Stimulated activated CD4-positive, alpha-beta T cell treated with anti-CD3 and anti-CD28 coated beads, Interleukin-2, amount 100 ng/mL, for 24 hours (primary cell): Measurements from ENCODE around the gene CDH16.
"Not testable (repeated sequence)": the region's sequence is repeated elsewhere in the genome, so short reads cannot be mapped to it uniquely, and the experiment has no call there.

Experiments used
- DNase-seq, 2 donors: peaks; one replicate each; pipeline ENCODE4 v3.0.0-alpha.2; 2020

The CDH16 gene

GRCh38 chr16:66918803-66919568 lies at the start of gene CDH16:
Gene CDH16 (minus strand): TSS chr16:66918885. CDS start chr16:66918065, 820 bp downstream.
- DNase-seq, result no peak

DNA sequence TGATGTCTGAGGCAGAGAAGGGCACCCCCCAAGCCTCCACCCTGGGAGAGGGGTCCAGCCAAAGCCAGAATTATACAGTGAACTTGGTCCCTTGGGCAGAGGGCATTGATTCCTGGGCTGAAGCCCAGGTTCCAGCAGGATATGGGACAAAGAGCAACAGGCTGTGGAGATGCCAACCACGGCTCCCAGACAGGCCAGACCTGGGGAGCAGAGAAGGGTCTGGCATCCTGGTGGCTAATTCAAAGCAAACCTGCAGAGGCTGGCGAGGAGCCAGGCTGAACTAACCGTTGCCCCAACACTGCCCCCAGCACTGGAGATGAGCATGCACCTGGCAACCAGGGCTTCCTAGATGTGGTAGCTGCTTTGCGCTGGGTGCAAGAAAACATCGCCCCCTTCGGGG lies 45.4 kb upstream of the CDH16 start:
- DNase-seq, result no peak

- DNase-seq, result no peak
These were observed 43.2 kb upstream of the CDH16 start for GRCh38 chr16:66961914-66962313.

GRCh38 chr16:66961065-66961744 lies 42.5 kb upstream of the CDH16 start, which contains the start of gene CES3:
Gene CES3 (plus strand): TSS chr16:66961266. CDS start chr16:66961308, 42 bp downstream.
- peak; percentile 71 to 76 for DNase-seq

DNA sequence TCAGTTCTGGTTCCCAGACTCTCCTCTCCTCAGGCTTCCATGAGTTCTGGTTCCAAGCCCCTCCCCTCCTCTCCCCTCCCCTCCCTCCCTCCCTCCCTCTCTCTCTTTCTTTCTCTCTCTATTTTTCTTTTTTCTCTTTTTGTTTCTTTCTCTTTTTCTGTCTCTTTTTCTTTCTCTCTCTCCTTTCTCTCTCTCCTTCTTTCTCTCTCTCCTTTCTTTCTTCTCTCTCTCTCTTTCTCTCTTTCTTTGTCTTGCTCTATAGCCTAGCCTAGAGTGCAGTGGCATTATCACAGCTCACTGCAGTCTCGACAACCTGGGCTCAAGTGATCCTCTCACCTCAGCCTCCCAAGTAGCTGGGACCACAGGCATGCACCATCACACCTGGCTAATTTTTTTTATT lies 41.6 kb upstream of the CDH16 start:
- DNase-seq, result no peak

DNA sequence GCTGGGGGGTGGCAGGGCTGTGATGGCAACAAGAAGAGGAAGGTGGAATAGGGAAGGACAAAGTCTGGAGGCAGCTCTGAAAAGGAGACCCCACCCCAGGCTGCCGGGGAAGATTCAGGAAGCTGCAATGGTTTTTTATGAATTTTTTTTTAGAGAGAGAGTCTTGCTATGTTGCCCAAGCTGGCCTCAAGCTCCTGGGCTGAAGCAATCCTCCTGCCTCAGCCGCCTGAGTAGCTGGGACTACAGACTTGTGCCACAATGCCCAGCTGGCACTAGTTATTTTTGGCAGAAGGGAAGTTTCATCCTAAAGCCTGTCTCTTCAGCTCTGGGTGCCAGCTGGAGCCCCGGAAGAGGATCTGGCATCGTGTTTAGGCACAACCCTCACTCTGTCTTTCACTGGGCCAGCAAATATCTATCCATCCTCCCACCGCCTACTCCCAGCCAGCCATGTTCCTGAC lies 41.0 kb upstream of the CDH16 start:
- DNase-seq, result no peak

DNA sequence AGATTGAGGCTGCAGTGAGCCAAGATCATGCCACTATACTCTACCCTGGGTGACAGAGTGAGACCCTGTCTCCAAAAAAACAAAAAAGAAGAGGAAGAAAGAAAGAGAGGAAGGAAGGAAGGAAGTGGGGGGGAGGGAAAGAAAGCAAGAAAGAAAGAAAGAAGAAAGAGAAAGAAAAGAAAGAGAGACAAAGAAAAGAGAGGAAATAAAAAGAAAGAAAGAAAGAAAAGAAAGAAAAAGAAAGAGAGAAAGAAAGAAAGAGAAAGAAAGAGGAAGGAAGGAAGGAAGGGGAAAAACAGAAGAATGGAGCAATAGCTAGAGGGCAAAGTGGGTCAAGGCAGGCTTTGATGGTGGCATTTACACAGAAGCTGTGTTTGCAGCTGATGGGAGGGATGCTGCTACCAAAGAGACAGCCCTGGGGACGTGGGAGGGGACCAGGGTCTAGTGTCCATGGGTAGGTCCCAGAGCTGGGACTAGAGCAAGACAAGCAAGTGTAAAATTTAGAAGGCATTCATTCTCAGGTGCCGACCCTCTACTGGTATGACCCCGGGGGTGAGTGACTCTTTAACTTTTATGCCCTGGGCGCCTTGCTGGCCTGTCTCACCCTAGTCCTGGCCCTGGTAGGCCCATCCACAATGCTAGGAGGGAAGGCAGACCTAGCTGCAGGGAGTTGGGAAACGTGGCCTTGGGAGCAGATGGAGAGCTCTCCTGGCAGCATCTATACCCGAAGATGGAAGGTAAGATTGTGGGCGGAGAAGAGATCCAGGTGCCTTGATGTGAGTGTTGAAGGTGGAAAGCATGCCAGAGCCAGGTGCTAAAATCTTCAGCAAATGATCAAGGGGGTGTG lies 40.4 kb upstream of the CDH16 start:
- no peak for DNase-seq

DNA sequence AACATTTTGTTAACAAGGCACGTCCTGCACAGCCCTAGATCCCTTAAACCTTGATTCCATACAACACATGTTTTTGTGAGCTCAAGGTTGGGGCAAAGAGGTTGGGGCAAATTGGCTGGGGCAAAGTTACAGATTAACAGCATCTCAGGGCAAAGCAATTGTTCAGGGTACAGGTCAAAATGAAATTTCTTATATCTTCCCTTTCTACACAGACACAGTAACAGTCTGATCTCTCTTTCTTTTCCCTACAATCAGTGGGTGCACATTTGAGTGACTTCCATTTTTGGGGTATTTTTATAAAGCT lies 37.4 kb upstream of the CDH16 start:
- not testable (repeated sequence) for DNase-seq

DNA sequence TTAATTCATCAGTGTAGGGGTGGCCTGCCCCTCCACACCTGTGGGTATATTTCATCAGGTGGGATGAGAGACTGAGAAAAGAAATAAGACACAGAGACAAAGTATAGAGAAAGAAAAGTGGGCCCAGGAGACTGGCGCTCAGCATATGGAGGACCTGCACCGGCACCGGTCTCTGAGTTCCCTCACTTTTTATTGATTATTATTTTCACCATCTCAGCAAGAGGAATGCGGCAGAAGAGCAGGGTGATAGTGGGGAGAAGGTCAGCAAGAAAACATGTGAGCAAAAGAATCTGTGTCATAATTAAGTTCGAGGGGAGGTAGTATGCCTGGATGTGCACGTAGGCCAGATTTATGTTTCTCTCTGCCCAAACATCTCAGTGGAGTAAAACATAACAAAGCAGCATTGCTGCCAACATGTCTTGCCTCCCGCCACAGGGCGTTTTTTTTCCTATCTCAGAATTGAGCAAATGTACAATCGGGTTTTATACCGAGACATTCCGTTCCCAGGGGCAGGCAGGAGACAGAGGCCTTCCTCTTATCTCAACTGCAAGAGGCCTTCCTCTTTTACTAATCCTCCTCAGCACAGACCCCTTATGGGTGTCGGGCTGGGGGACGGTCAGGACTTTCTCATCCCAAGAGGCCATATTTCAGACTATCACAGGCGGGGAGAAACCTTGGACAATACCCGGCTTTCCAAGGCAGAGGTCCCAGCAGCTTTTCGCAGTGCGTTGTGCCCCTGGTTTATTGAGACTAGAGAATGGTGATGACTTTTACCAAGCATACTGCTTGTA lies 36.9 kb upstream of the CDH16 start:
- not testable (repeated sequence) for DNase-seq

GRCh38 chr16:66954097-66954659 lies 35.5 kb upstream of the CDH16 start:
- peak; percentile 83 to 84 for DNase-seq

DNA sequence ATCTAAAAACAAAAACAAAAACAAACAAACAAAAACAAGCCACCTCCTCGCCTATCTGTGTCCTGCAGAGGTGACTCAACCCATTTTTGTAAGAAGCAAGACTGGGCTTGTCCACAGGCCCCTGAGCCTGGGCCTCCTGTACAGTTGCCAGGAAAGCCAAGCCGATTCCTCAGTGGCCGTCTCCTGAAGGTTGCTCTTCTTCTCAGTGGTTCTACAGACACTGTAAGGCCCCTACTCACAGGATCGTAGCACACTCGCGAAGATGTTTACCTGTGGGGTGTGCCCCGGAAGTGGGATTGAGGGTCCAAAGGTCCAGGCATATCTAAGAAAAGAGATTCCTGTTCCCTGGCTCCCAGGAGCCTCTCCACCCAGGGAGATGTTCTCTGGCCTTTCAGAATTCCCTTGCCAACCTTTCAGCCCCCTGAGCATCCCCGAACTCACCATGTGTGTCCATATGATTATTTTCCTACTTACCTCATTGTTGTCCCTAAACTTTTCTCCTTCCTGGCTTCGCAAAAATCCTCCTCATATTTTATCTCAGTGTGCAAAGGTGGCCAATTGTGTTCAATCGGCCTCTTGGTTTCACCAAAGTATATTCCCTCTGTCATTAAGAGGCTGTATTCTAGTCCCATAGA lies 34.9 kb upstream of the CDH16 start:
- no peak for DNase-seq

- DNase-seq, result no peak
These were observed 33.9 kb upstream of the CDH16 start for GRCh38 chr16:66952430-66953110.

- no peak for DNase-seq
These were observed 32.5 kb upstream of the CDH16 start for GRCh38 chr16:66950971-66951790.

- DNase-seq, result no peak
These were observed 31.8 kb upstream of the CDH16 start for GRCh38 chr16:66950437-66950836.

GRCh38 chr16:66949472-66949871 lies 30.8 kb upstream of the CDH16 start:
- DNase-seq, result no peak

- no peak for DNase-seq
These were observed 30.1 kb upstream of the CDH16 start for GRCh38 chr16:66948837-66949225.

DNA sequence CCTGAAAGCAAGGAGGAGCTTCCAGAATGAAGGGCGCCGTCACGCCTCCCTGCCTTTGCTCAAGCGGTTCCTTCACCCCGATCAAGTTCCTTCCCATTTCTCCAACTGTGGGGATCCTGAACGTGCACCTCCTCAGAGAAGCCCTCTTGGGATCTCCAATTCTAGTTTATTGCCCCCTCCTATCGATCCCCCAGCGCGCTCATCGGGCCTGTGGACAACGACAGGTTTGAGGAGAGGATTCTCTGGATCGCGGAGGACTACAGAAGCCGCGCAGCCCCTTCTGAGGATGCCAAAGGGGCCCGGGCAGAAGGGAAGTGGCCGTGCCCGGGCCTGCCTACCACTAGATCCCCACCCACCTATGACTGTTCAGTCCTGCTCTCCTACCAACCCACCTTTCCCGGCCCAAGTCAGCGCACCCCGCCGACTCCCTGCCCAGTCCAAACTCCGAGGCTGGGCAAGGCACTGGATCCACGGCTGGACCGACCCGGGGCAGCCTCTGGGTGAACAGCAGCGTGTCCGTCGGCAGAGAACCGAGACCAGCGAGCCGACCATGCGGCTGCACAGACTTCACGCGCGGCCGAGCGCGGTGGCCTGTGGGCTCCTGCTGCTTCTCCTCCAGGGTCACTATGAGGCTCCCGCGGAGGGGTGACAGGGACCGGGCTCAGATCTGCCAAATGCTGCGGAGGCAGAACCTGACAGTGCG lies 29.6 kb upstream of the CDH16 start:
- DNase-seq, result no peak

DNA sequence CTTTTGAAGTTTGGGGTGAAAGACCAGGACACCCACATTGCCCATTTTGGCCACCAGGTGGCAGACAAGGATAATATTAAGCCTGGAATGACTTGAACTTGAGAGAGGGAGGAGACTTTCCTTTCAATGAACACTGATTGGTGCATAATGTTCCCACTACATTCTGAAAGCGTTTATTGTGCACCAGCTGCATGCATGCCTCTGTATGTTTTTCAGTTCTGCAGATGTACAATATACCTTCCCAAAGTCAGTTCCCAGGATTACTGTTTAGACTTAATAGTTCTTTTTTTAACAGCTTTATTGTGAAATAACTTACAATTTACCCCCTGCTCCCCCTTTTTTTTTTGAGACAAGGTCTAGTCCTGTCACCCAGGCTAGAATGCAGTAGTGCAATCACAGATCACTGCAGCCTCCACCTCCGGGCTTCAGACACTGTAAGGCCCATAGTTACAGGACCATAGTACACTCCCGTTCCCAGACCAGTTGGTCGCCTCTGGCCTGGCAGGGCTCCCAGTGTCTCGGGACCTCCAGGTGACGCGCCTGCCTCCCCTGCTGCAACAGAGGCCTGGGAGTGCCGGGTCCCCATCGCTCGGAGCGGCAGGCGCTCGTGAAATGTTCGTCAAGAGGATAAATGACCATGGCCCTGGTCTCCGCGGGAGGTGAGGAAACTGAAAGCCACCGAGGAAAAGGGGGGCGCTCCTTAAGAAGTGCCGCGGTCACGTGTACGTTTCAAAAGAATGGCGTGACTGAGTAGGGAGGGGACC lies 28.8 kb upstream of the CDH16 start:
- DNase-seq, result peak; percentile 90 to 91

DNA sequence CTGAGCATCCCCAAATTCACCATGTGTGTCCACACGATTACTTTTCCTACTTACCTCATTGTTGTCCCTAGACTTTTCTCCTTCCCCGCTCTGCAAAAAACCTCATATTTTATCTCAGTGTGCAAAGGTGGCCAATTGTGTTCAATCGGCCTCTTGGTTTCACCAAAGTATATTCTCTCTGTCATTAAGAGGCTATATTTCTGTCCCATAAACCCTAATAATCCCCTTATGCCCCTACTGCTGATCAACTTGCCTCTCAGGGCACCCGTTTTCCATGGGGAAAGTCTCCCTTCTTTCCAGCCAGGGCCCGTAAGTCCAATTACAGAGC lies 28.3 kb upstream of the CDH16 start:
- DNase-seq, result no peak
